Ramos (cell line): ENCODE measurements around the gene DDR2.

Experiments
- in situ Hi-C: fragments of 300-500 bp; cut with MboI; formaldehyde crosslinking; loops from one replicate; pipeline ENCODE4 v1.14.3; 2022; ENCODE audit warnings: low sequenced_read_pairs; ENCODE audit not compliant: unreplicated experiment

The DDR2 gene

GRCh38 chr1:162690672-162691434, 58.6 kb downstream of the DDR2 start:
- in situ Hi-C loops: no loop called here

- in situ Hi-C loops: no loop called here
Observed at GRCh38 chr1:162691999-162692575, 59.8 kb downstream of the DDR2 start.

- in situ Hi-C loops: no loop called here
Observed at GRCh38 chr1:162694911-162695310, 62.6 kb downstream of the DDR2 start.

GRCh38 chr1:162695687-162696086, 63.4 kb downstream of the DDR2 start:
- in situ Hi-C loops: no loop called here

GRCh38 chr1:162696286-162696862, 64.1 kb downstream of the DDR2 start:
- in situ Hi-C loops: no loop called here

GRCh38 chr1:162697140-162697895, 65.1 kb downstream of the DDR2 start:
- in situ Hi-C loops: no loop called here

- in situ Hi-C loops: no loop called here
Observed at GRCh38 chr1:162699366-162699765, 67.1 kb downstream of the DDR2 start.

GRCh38 chr1:162700131-162700530, 67.9 kb downstream of the DDR2 start:
- in situ Hi-C loops: no loop called here

- in situ Hi-C loops: no loop called here
Observed at GRCh38 chr1:162701286-162701685, 69.0 kb downstream of the DDR2 start.

- in situ Hi-C loops: no loop called here
Observed at GRCh38 chr1:162702628-162703027, 70.4 kb downstream of the DDR2 start.

GRCh38 chr1:162703708-162704107, 71.4 kb downstream of the DDR2 start:
- in situ Hi-C loops: no loop called here

GRCh38 chr1:162704673-162705424, 72.6 kb downstream of the DDR2 start:
- in situ Hi-C loops: no loop called here

GRCh38 chr1:162706003-162706402, 73.7 kb downstream of the DDR2 start:
- in situ Hi-C loops: no loop called here

GRCh38 chr1:162706606-162707005, 74.3 kb downstream of the DDR2 start:
- in situ Hi-C loops: no loop called here

- in situ Hi-C loops: no loop called here
Observed at GRCh38 chr1:162708286-162708685, 76.0 kb downstream of the DDR2 start.

GRCh38 chr1:162709132-162709860, 77.0 kb downstream of the DDR2 start:
- in situ Hi-C loops: no loop called here

- in situ Hi-C loops: no loop called here
Observed at GRCh38 chr1:162709870-162710269, 77.6 kb downstream of the DDR2 start.

GRCh38 chr1:162710345-162710744, 78.1 kb downstream of the DDR2 start:
- in situ Hi-C loops: no loop called here

GRCh38 chr1:162710780-162711465, 78.7 kb downstream of the DDR2 start:
- in situ Hi-C loops: no loop called here
